Osteocyte (in vitro differentiated cells): ENCODE data around the gene PTPN11. TPM values are rescaled to one million over a fixed set of nuclear protein-coding genes. Genes with fewer than 3 reads are reported as not detected.
"Not testable (repeated sequence)": the region's sequence is repeated elsewhere in the genome, so short reads cannot be mapped to it uniquely, and the experiment has no call there.

ENCODE experiments used
- DNase-seq: peaks from one replicate; pipeline ENCODE4 v3.0.0; 2021; ENCODE audit warnings: mixed read lengths; ENCODE audit not compliant: unreplicated experiment; ENCODE audit errors: extremely low spot score
- H3K27ac Mint-ChIP-seq: one replicate; pipeline ENCODE4 v1.8.0; 2021; ENCODE audit warnings: mild to moderate bottlenecking, mixed read lengths; ENCODE audit not compliant: unreplicated experiment
- H3K27me3 Mint-ChIP-seq: one replicate; pipeline ENCODE4 v1.8.0; 2021; ENCODE audit warnings: mixed read lengths; ENCODE audit not compliant: unreplicated experiment
- H3K36me3 Mint-ChIP-seq: one replicate; pipeline ENCODE4 v1.8.0; 2021; ENCODE audit warnings: mixed read lengths; ENCODE audit not compliant: unreplicated experiment
- H3K4me1 Mint-ChIP-seq: one replicate; pipeline ENCODE4 v1.8.0; 2021; ENCODE audit warnings: mixed read lengths; ENCODE audit not compliant: unreplicated experiment
- H3K4me3 Mint-ChIP-seq: one replicate; pipeline ENCODE4 v1.8.0; 2021; ENCODE audit warnings: mild to moderate bottlenecking, moderate library complexity, mixed read lengths; ENCODE audit not compliant: unreplicated experiment
- H3K9me3 Mint-ChIP-seq: one replicate; pipeline ENCODE4 v1.8.0; 2021; ENCODE audit warnings: mixed read lengths; ENCODE audit not compliant: unreplicated experiment
- CTCF ChIP-seq: fragments of 200-600 bp; sonication (generic); IDR thresholded peaks from 2 replicates; pipeline ENCODE4 v1.5.0; 2021; ENCODE audit warnings: antibody characterized with exemption, mild to moderate bottlenecking, moderate library complexity
- total RNA-seq: library from RNA; stranded (reverse); gene quantifications from 2 replicates; pipeline ENCODE4 v1.2.1, GENCODE V29; 2021

Gene PTPN11
- total RNA-seq, 1 donor from 2014 or later = 102 TPM

DNA sequence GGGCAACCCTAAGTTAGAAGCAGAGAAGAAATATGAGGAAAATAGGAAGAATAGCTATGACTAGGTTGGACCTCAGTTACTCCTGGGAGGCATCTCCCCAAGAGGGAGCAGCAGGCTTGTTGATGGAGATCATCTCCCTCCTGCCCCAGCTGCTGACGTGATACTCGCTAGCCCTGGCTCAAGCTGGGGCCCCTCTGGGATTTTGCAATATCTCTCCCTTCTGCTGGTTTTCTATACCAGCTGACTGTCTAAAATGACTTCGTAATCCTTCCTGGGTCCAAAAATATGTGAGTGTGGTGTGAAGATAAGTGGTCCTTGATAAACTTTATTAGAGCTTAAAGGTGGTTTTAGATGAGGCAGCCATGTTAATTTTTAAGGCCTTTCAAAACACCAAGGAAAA, 32.0 kb upstream of the PTPN11 start:
- TF ChIP-seq CTCF = no peak
- Mint-ChIP-seq H3K27me3 (peaks cover 5% of the 10 kb centered on the region), H3K4me1 (peaks cover 9% of the 10 kb centered on the region), H3K4me3 (no peak overlapping the region), H3K9me3 (no peaks in the 10 kb centered on the region), H3K36me3 (no peaks in the 10 kb centered on the region), H3K27ac (no peak overlapping the region)
- DNase-seq = no peak

DNA sequence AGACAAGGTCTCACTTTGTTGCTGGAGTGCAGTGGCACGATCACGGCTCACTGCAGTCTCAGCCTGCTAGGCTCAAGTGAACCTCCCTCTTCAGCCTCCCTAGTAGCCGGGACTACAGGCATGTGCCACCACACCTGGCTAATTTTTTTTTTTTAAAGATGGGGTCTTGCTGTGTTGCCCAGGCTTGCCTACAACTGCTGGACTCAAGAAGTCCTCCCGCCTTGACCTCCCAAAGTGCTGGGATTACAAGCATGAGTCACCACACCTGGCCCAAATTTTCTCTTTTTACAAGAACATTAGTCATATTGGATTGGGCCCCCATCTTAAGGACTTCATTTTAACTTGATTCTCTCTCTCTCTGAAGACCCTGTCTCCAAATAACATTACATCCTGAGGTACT, 29.5 kb upstream of the PTPN11 start:
- H3K27ac Mint-ChIP-seq = no peak overlapping the region
- no peaks in the 10 kb centered on the region for H3K36me3 Mint-ChIP-seq
- no peaks in the 10 kb centered on the region for H3K9me3 Mint-ChIP-seq
- DNase-seq = no peak
- no peak for TF ChIP-seq CTCF
- peaks cover 7% of the 10 kb centered on the region for H3K27me3 Mint-ChIP-seq
- peaks cover 5% of the 10 kb centered on the region for H3K4me1 Mint-ChIP-seq
- no peak overlapping the region for H3K4me3 Mint-ChIP-seq

DNA sequence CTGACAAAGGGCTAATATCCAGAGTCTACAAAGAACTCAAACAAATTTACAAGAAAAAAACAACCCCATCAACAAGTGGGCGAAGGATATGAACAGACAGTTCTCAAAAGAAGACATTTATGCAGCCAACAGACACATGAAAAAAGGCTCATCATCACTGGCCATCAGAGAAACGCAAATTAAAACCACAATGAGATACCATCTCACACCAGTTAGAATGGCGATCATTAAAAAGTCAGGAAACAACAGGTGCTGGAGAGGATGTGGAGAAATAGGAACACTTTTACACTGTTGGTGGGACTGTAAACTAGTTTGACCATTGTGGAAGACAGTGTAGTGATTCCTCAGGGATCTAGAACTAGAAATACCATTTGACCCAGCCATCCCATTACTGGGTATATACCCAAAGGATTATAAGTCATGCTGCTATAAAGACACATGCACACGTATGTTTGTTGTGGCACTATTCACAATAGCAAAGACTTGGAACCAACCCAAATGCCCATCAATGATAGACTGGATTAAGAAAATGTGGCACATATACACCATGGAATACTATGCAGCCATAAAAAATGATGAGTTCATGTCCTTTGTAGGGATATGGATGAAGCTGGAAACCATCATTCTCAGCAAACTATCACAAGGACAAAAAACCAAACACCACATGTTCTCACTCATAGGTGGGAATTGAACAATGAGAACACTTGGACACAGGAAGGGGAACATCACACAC, 28.7 kb upstream of the PTPN11 start:
- not testable (repeated sequence) for H3K27ac Mint-ChIP-seq, H3K9me3 Mint-ChIP-seq, H3K4me3 Mint-ChIP-seq, H3K4me1 Mint-ChIP-seq, H3K36me3 Mint-ChIP-seq, DNase-seq, H3K27me3 Mint-ChIP-seq

- H3K27me3 Mint-ChIP-seq = peaks cover 16% of the 10 kb centered on the region
- H3K36me3 Mint-ChIP-seq = no peaks in the 10 kb centered on the region
- TF ChIP-seq CTCF = no peak
- no peaks in the 10 kb centered on the region for H3K4me1 Mint-ChIP-seq
- no peak for DNase-seq
- no peak overlapping the region for H3K27ac Mint-ChIP-seq
- H3K4me3 Mint-ChIP-seq = no peak overlapping the region
- no peaks in the 10 kb centered on the region for H3K9me3 Mint-ChIP-seq
These were observed 25.4 kb upstream of the PTPN11 start for GRCh38 chr12:112393328-112393727.

- H3K4me1 Mint-ChIP-seq = no peaks in the 10 kb centered on the region
- no peak for DNase-seq
- H3K36me3 Mint-ChIP-seq = peaks cover 12% of the 10 kb centered on the region
- H3K27me3 Mint-ChIP-seq = peaks cover 9% of the 10 kb centered on the region
- TF ChIP-seq CTCF = no peak
- H3K4me3 Mint-ChIP-seq = no peak overlapping the region
- no peak overlapping the region for H3K27ac Mint-ChIP-seq
- H3K9me3 Mint-ChIP-seq = no peaks in the 10 kb centered on the region
These were observed 17.7 kb upstream of the PTPN11 start for GRCh38 chr12:112401054-112401453.
